Measurements from ENCODE around the gene TMEM134. TPM values are rescaled to one million over a fixed set of nuclear protein-coding genes. Genes with fewer than 3 reads are reported as not detected.

The TMEM134 gene
- total and polyA plus RNA-seq, 9 of the 15 experiments (the other 6 are each of a cell fraction or from before 2014, with no cell fraction given) = 0.63 to 48.4 (median 10.7) TPM

GRCh38 chr11:67496113-67496512, 27.1 kb upstream of the TMEM134 start:
- Histone ChIP-seq H3K27me3 (ENCODE audit: control insufficient read depth in 2 of 2, insufficient read depth in 2 of 2, low read length in 2 of 2) (no peaks in the 10 kb centered on the region), H4K20me1 (replicated peaks; ENCODE audit: control insufficient read depth, insufficient read depth, low read length) (no peaks in the 10 kb centered on the region), H3K79me2 (ENCODE audit: control insufficient read depth, insufficient read depth, low read length) (no peaks in the 10 kb centered on the region), H3K36me3 (ENCODE audit: control insufficient read depth, insufficient read depth, low read length) (peaks cover 91% of the 10 kb centered on the region; the same call in 2 of the 3 replicates), H3K9me3 (replicated peaks; ENCODE audit: control insufficient read depth, insufficient read depth, low read depth, low read length) (no peaks in the 10 kb centered on the region), H3K9me1 (ENCODE audit: control insufficient read depth, insufficient read depth, low read length) (no peaks in the 10 kb centered on the region), H2AFZ (ENCODE audit: low read depth, low read length) (no peak overlapping the region), H3K4me2 (ENCODE audit: insufficient read depth, low read length) (no peak overlapping the region), H3K9ac (ENCODE audit: insufficient read depth in 1 of 2, low read depth in 2 of 2, low read length in 2 of 2) (peak overlapping the region in 1 of 2 experiments; percentile 28; a peak in 1 of 4 replicates), H3K4me3 (no peak overlapping the region), H3K4me1 (replicated peaks in 1 of 2; ENCODE audit: control insufficient read depth in 2 of 2, insufficient read depth in 2 of 2, low read length in 2 of 2) (peaks cover 0 to 64% of the 10 kb centered on the region in 2 experiments; a peak in 2 of 5 replicates), H3K27ac (ENCODE audit: extremely low read depth, low read depth, low read length) (no peak overlapping the region)
- FAIRE-seq (no peak), ATAC-seq (no peak), DNase-seq (ENCODE audit: extremely low read depth in 1 of 4, low spot score in 3 of 4) (no peak)
- 87% methylated on average over 11 of the region's 12 CpGs for WGBS (ENCODE audit: insufficient coverage, low coverage, missing lambda C conversion rate)
- ChIA-PET CTCF (ENCODE audit: low intra/inter-chr PET ratio) (no interaction called here), POLR2A (no interaction called here)
- intact Hi-C loops (cut with micrococcal nuclease) (no loop called here), in situ Hi-C loops (cut with MboI) (no loop called here)
- TF ChIP-seq ZNF124 (CRISPR knock-in tag; IDR thresholded peaks at IDR 0.05) (no peak), ZBTB33 (CRISPR knock-in tag; IDR thresholded peaks at IDR 0.05) (peak; percentile 39; the same call in 1 of the 2 replicates)
- BruUV-seq (replicated peaks) = no TSS peak

Data from K562 (cell line).